Erythroblast (primary cell): ENCODE data around the gene PPFIA2.

Experiments used
- GATA1 ChIP-seq: IDR thresholded peaks from 2 replicates; pipeline ENCODE4 v1.6.1; 2011; ENCODE audit warnings: low read depth, mild to moderate bottlenecking, control low read depth, low read length, moderate library complexity
- POLR2A ChIP-seq: IDR thresholded peaks from 2 replicates; pipeline ENCODE4 v1.6.1; 2011; ENCODE audit warnings: mild to moderate bottlenecking, low read length

- TF ChIP-seq POLR2A (no peak), GATA1 (no peak)
These were observed 29.4 kb downstream of the PPFIA2 start for GRCh38 chr12:81729781-81730180.
